Ishikawa (cell line): ENCODE results near the gene ARMC9.

Experiments
- CEBPB ChIP-seq: IDR thresholded peaks from 2 replicates; pipeline ENCODE4 v1.6.1; 2012
- CREB1 ChIP-seq: IDR thresholded peaks from 2 replicates; pipeline ENCODE4 v1.6.1; 2012; ENCODE audit warnings: low read depth
- EGR1 ChIP-seq: IDR thresholded peaks from 2 replicates; pipeline ENCODE4 v1.6.1; 2012
- EP300 ChIP-seq: IDR thresholded peaks from 2 replicates; pipeline ENCODE4 v1.6.1; 2012; ENCODE audit warnings: borderline replicate concordance
- FOXM1 ChIP-seq: IDR thresholded peaks from 2 replicates; pipeline ENCODE4 v1.6.1; 2012; ENCODE audit warnings: low read depth, borderline replicate concordance
- NFIC ChIP-seq: IDR thresholded peaks from 2 replicates; pipeline ENCODE4 v1.6.1; 2012
- RAD21 ChIP-seq: IDR thresholded peaks from 2 replicates; pipeline ENCODE4 v1.6.1; 2012; ENCODE audit warnings: low read depth
- TAF1 ChIP-seq: IDR thresholded peaks from 2 replicates; pipeline ENCODE4 v1.6.1; 2012; ENCODE audit warnings: low read depth, mild to moderate bottlenecking
- TCF12 ChIP-seq: IDR thresholded peaks from 2 replicates; pipeline ENCODE4 v1.6.1; 2012; ENCODE audit warnings: low read depth
- TEAD4 ChIP-seq: IDR thresholded peaks from 2 replicates; pipeline ENCODE4 v1.6.1; 2012
- YY1 ChIP-seq: IDR thresholded peaks from 2 replicates; pipeline ENCODE4 v1.6.1; 2012; ENCODE audit warnings: low read depth
- ZBTB7A ChIP-seq: IDR thresholded peaks from 2 replicates; pipeline ENCODE4 v1.6.1; 2012; ENCODE audit warnings: low read depth
- TF ChIP-seq, protein P1 (sequence below): IDR thresholded peaks from 2 replicates; pipeline ENCODE4 v1.6.1; 2012; ENCODE audit warnings: low read depth, mild to moderate bottlenecking
- TF ChIP-seq, protein P2 (sequence below): IDR thresholded peaks from 2 replicates; pipeline ENCODE4 v1.6.1; 2012
- TF ChIP-seq, protein P3 (sequence below): IDR thresholded peaks from 2 replicates; pipeline ENCODE4 v1.6.1; 2012

ARMC9 gene

DNA sequence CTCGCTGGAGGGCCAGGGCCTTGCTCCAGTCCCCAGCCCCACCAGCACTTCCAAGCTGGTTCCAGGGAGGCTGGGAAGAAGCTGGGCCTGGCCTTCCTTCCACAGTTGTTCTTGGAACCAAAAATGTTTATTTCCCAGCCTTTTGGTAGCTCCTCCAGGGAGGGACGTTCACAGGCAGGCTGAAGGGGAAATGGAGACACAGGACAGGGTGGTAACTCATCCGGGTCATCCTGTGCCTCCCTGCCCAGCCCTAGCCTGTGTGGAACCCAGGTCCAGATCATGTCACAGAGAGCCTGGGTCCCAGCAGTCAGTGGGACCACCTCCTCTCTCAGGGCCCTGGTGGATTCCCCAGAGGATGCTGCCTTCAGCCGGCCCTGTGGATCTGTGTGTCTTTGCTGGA, 12.5 kb upstream of the ARMC9 start:
- TF ChIP-seq TEAD4 (no peak), TAF1 (no peak), RAD21 (no peak), CEBPB (no peak), NFIC (no peak), ZBTB7A (no peak), EGR1 (no peak), FOXM1 (no peak), YY1 (no peak), CREB1 (no peak), EP300 (no peak), TCF12 (no peak)
- TF ChIP-seq, protein P1, sequence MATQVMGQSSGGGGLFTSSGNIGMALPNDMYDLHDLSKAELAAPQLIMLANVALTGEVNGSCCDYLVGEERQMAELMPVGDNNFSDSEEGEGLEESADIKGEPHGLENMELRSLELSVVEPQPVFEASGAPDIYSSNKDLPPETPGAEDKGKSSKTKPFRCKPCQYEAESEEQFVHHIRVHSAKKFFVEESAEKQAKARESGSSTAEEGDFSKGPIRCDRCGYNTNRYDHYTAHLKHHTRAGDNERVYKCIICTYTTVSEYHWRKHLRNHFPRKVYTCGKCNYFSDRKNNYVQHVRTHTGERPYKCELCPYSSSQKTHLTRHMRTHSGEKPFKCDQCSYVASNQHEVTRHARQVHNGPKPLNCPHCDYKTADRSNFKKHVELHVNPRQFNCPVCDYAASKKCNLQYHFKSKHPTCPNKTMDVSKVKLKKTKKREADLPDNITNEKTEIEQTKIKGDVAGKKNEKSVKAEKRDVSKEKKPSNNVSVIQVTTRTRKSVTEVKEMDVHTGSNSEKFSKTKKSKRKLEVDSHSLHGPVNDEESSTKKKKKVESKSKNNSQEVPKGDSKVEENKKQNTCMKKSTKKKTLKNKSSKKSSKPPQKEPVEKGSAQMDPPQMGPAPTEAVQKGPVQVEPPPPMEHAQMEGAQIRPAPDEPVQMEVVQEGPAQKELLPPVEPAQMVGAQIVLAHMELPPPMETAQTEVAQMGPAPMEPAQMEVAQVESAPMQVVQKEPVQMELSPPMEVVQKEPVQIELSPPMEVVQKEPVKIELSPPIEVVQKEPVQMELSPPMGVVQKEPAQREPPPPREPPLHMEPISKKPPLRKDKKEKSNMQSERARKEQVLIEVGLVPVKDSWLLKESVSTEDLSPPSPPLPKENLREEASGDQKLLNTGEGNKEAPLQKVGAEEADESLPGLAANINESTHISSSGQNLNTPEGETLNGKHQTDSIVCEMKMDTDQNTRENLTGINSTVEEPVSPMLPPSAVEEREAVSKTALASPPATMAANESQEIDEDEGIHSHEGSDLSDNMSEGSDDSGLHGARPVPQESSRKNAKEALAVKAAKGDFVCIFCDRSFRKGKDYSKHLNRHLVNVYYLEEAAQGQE = no peak
- TF ChIP-seq, protein P2, sequence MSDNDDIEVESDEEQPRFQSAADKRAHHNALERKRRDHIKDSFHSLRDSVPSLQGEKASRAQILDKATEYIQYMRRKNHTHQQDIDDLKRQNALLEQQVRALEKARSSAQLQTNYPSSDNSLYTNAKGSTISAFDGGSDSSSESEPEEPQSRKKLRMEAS = no peak
- TF ChIP-seq, protein P3, sequence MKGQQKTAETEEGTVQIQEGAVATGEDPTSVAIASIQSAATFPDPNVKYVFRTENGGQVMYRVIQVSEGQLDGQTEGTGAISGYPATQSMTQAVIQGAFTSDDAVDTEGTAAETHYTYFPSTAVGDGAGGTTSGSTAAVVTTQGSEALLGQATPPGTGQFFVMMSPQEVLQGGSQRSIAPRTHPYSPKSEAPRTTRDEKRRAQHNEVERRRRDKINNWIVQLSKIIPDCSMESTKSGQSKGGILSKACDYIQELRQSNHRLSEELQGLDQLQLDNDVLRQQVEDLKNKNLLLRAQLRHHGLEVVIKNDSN = no peak

DNA sequence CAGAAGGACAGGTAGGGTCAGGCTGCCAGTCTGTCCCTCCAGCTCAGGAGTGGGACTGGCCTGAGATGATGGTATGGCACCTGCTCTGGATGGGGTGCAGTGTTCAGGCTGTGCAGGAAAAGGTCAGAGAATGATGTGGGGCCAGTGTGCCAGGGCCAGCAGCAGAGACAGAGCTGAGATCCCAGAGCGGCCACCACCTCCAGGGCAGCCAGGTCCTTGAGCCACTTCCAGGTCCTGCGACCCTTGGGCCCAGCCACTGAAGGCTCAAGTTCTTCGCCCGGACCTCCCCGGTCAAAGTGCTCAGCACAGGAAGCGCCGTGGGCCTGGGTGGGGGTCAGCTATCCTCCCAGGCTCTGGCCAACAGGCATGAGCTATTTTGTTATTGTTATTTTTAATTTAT, 12.1 kb upstream of the ARMC9 start:
- no peak for TF ChIP-seq EP300
- TF ChIP-seq TEAD4 = no peak
- TF ChIP-seq NFIC = no peak
- TF ChIP-seq CREB1 = no peak
- TF ChIP-seq CEBPB = no peak
- TF ChIP-seq, protein P2 = no peak
- TF ChIP-seq, protein P3 = no peak
- no peak for TF ChIP-seq TCF12
- no peak for TF ChIP-seq TAF1
- TF ChIP-seq, protein P1 = no peak
- no peak for TF ChIP-seq YY1
- TF ChIP-seq FOXM1 = no peak
- no peak for TF ChIP-seq RAD21
- no peak for TF ChIP-seq ZBTB7A
- TF ChIP-seq EGR1 = no peak

DNA sequence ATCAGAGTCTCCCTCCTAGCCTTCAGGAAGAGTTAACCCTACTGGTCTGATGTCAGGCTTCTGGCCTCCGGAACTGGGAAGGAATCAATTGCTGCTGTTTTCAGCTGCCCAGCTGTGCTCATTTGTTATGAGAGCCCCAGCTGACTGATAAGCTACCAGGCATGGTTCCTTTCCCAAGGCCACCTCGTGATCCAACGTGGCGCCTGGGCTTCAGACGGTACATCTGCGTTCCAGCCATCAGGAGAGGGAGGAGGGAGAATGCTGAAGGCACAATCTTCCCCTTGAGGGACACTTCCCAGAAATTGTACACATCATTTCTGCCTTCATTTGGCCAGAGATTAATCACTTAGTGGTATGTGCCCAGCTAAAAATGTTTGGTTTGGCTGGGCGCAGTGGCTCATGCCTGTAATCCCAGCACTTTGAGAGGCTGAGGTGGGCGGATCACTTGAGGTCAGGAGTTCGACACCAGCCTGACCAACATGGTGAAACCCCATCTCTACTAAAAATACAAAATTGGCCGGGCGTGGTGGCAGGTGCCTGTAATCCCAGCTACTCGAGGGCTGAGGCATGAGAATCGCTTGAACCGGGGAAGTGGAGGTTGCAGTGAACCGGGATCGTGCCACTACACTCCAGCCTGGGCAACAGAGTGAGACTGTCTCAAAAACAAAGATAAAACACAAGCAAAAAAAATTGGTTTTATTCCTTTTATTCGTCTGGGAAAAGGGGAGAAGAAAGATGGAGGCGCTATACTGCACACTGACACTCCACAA, 10.5 kb upstream of the ARMC9 start:
- TF ChIP-seq, protein P3 = no peak
- TF ChIP-seq NFIC = no peak
- TF ChIP-seq ZBTB7A = no peak
- TF ChIP-seq CREB1 = no peak
- no peak for TF ChIP-seq FOXM1
- TF ChIP-seq RAD21 = no peak
- TF ChIP-seq, protein P1 = no peak
- no peak for TF ChIP-seq TCF12
- no peak for TF ChIP-seq TEAD4
- TF ChIP-seq EP300 = no peak
- no peak for TF ChIP-seq TAF1
- no peak for TF ChIP-seq YY1
- TF ChIP-seq CEBPB = no peak
- TF ChIP-seq EGR1 = no peak
- TF ChIP-seq, protein P2 = no peak
